Lower leg skin (tissue), 3 donors: ENCODE data around the gene TSNAXIP1.

ENCODE experiments used
- CTCF ChIP-seq, 3 donors: fragments of 450-650 bp; IDR thresholded peaks; one replicate each; pipeline ENCODE4 v1.5.1; 2016; ENCODE audit warnings: antibody characterized with exemption in 3 of 3, mild to moderate bottlenecking in 3 of 3, moderate library complexity in 2 of 3
- POLR2A ChIP-seq, 2 donors: fragments of 450-650 bp; IDR thresholded peaks; one replicate each; pipeline ENCODE4 v1.6.1; 2016 to 2017; ENCODE audit warnings: antibody characterized with exemption in 2 of 2, mild to moderate bottlenecking in 1 of 2, moderate library complexity in 1 of 2

GRCh38 chr16:67842509-67843342, 36.0 kb downstream of the TSNAXIP1 start:
- TF ChIP-seq POLR2A (IDR thresholded peaks at IDR 0.05) (no peak), CTCF (IDR thresholded peaks at IDR 0.05) (no peak)
